Erythroblast (primary cell): ENCODE measurements around the gene JPT2.

Source experiments
- GATA1 ChIP-seq: IDR thresholded peaks from 2 replicates; pipeline ENCODE4 v1.6.1; 2011; ENCODE audit warnings: low read depth, mild to moderate bottlenecking, control low read depth, low read length, moderate library complexity
- POLR2A ChIP-seq: IDR thresholded peaks from 2 replicates; pipeline ENCODE4 v1.6.1; 2011; ENCODE audit warnings: mild to moderate bottlenecking, low read length

DNA sequence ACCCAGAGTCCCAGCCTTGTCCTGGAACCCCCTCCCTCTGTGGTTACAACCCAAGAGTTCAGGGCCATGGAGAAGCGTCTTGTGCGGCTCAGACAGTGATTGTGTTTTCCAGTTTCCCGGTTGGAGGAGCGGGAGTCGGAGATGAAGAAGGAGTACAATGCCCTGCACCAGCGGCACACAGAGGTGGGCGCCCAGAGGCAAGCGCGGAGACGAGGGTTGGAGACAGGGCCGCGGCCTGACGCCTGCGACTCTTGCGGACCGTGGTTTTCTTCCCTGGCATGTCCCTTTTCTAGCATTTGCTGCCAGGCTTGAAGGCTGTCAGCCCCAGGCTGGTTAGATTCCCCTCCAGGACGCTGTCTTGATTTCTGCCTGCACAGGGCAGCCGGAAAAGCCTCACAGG is 50.9 kb downstream of the JPT2 start:
- TF ChIP-seq POLR2A (no peak), GATA1 (no peak)
